SHP77 treated with DMSO at 0.1 percent for 48 hours (cell line): ENCODE results near the gene CSAG2.
"Not testable (repeated sequence)": the region's sequence is repeated elsewhere in the genome, so short reads cannot be mapped to it uniquely, and the experiment has no call there.

Experiments used
- DNase-seq: peaks from one replicate; lab custom pipeline; 2025; lab: John Stamatoyannopoulos, UW

The CSAG2 gene

GRCh38 chrX:152709173-152709572 is at the start of gene CSAG2:
Gene CSAG2, minus strand, starts transcription at chrX:152709273. Its CDS starts 161 bp downstream, at chrX:152709112.
- DNase-seq, result not testable (repeated sequence)

- DNase-seq, result not testable (repeated sequence)
Observed at GRCh38 chrX:152754871-152755270, 45.8 kb upstream of the CSAG2 start.

GRCh38 chrX:152753686-152754650 is 44.9 kb upstream of the CSAG2 start, which contains the start of gene MAGEA2:
Gene MAGEA2, minus strand, starts transcription at chrX:152753842. Its CDS starts 2,479 bp downstream, at chrX:152751363.
- not testable (repeated sequence) for DNase-seq

GRCh38 chrX:152738560-152738959 is 29.5 kb upstream of the CSAG2 start:
- no peak for DNase-seq

GRCh38 chrX:152736528-152736927 is 27.5 kb upstream of the CSAG2 start:
- not testable (repeated sequence) for DNase-seq

GRCh38 chrX:152735860-152736511 is 26.9 kb upstream of the CSAG2 start:
- DNase-seq, result no peak

GRCh38 chrX:152735101-152735500 is 26.0 kb upstream of the CSAG2 start:
- DNase-seq, result no peak

- not testable (repeated sequence) for DNase-seq
Observed at GRCh38 chrX:152734143-152734858, 25.2 kb upstream of the CSAG2 start.

GRCh38 chrX:152733261-152733975 is 24.3 kb upstream of the CSAG2 start, which contains the start of the genes CSAG1 and MAGEA12:
Gene CSAG1, minus strand, starts transcription at chrX:152733721. Its CDS starts 1,261 bp downstream, at chrX:152732460.
Gene MAGEA12, plus strand, starts transcription at chrX:152733757. Its CDS starts 2,405 bp downstream, at chrX:152736162.
- peak; percentile 7 for DNase-seq

- no peak for DNase-seq
Observed at GRCh38 chrX:152725409-152725808, 16.3 kb upstream of the CSAG2 start.

GRCh38 chrX:152713815-152714787 is 5.0 kb upstream of the CSAG2 start, which contains the start of gene MAGEA2B:
Gene MAGEA2B, plus strand, starts transcription at chrX:152714628. Its CDS starts 2,479 bp downstream, at chrX:152717107.
- DNase-seq, result not testable (repeated sequence)

- DNase-seq, result not testable (repeated sequence)
Observed at GRCh38 chrX:152713195-152713594, 4.1 kb upstream of the CSAG2 start.

GRCh38 chrX:152706500-152706899 is 2.6 kb downstream of the CSAG2 start:
- DNase-seq, result not testable (repeated sequence)

- not testable (repeated sequence) for DNase-seq
Observed at GRCh38 chrX:152700390-152700789, 8.7 kb downstream of the CSAG2 start.

GRCh38 chrX:152697952-152698931 is 10.8 kb downstream of the CSAG2 start, which contains the start of gene MAGEA3:
Gene MAGEA3, plus strand, starts transcription at chrX:152698794. Its CDS starts 2,039 bp downstream, at chrX:152700833.
- DNase-seq, result not testable (repeated sequence)

GRCh38 chrX:152681012-152681411 is 28.1 kb downstream of the CSAG2 start:
- DNase-seq, result not testable (repeated sequence)

GRCh38 chrX:152674652-152675051 is 34.4 kb downstream of the CSAG2 start:
- not testable (repeated sequence) for DNase-seq

GRCh38 chrX:152674135-152674534 is 34.9 kb downstream of the CSAG2 start:
- no peak for DNase-seq
